GM12864 (cell line): ENCODE data around the gene TCERG1L.
"Not testable (repeated sequence)": the region's sequence is repeated elsewhere in the genome, so short reads cannot be mapped to it uniquely, and the experiment has no call there.

ENCODE experiments used
- DNase-seq: peaks from one replicate; pipeline ENCODE4 v3.0.0-alpha.2; 2011; ENCODE audit warnings: low read depth
- H3K4me3 ChIP-seq: 2 replicates; pipeline ENCODE4 v1.5.1; 2011; ENCODE audit warnings: mild to moderate bottlenecking, low read depth, low read length, control low read depth
- CTCF ChIP-seq: IDR thresholded peaks from 2 replicates; pipeline ENCODE4 v1.5.1; 2011; ENCODE audit warnings: low read depth, mild to moderate bottlenecking, moderate library complexity, low read length, control low read depth, inconsistent platforms; ENCODE audit errors: missing control alignments

The TCERG1L gene

GRCh38 chr10:131239926-131240325 is 71.6 kb downstream of the TCERG1L start:
- DNase-seq, result no peak
- no peak overlapping the region for H3K4me3 ChIP-seq
- TF ChIP-seq CTCF, result no peak

GRCh38 chr10:131239450-131239849 is 72.1 kb downstream of the TCERG1L start:
- no peak for TF ChIP-seq CTCF
- no peak overlapping the region for H3K4me3 ChIP-seq
- DNase-seq, result no peak

GRCh38 chr10:131238669-131239280 is 72.7 kb downstream of the TCERG1L start:
- no peak for TF ChIP-seq CTCF
- no peak overlapping the region for H3K4me3 ChIP-seq
- DNase-seq, result no peak

- no peak for DNase-seq
- H3K4me3 ChIP-seq, result no peak overlapping the region
- TF ChIP-seq CTCF, result no peak
These were observed 73.4 kb downstream of the TCERG1L start for GRCh38 chr10:131237991-131238651.

- DNase-seq, H3K4me3 ChIP-seq: not testable (repeated sequence)
These were observed 76.9 kb downstream of the TCERG1L start for GRCh38 chr10:131234606-131235005.

GRCh38 chr10:131233611-131234258 is 77.8 kb downstream of the TCERG1L start:
- TF ChIP-seq CTCF, result no peak
- no peak for DNase-seq
- H3K4me3 ChIP-seq, result no peak overlapping the region

- no peak for DNase-seq
- TF ChIP-seq CTCF, result no peak
- H3K4me3 ChIP-seq, result no peak overlapping the region
These were observed 79.5 kb downstream of the TCERG1L start for GRCh38 chr10:131231965-131232541.
